Activated CD4-positive, alpha-beta memory T cell treated with anti-CD3 and anti-CD28 coated beads, Interleukin-2, amount 10 ng/mL, durations not matched to agents 7 days and 5 days (primary cell): ENCODE data around the gene CCT5. TPM values are rescaled to one million over a fixed set of nuclear protein-coding genes. Genes with fewer than 3 reads are reported as not detected.

Experiments used
- CTCF ChIA-PET: fragments of 350-600 bp; sonication (Branson Sonifier 250); formaldehyde crosslinking; loops from one replicate; lab custom pipeline; 2021; ENCODE audit warnings: antibody characterized with exemption, inconsistent platforms; lab: Charles Lee
- POLR2A ChIA-PET: fragments of 350-600 bp; sonication (Branson Sonifier 250); formaldehyde crosslinking; loops from one replicate; lab custom pipeline; 2021; ENCODE audit warnings: antibody characterized with exemption; lab: Charles Lee
- DNase-seq: peaks from one replicate; pipeline ENCODE4 v3.0.0-alpha.2; 2020
- H3K27ac Mint-ChIP-seq: one replicate; pipeline ENCODE4 v1.8.0; 2021; ENCODE audit warnings: mild to moderate bottlenecking, mixed read lengths
- H3K27me3 Mint-ChIP-seq: one replicate; pipeline ENCODE4 v1.8.0; 2021; ENCODE audit warnings: mixed read lengths
- H3K36me3 Mint-ChIP-seq: one replicate; pipeline ENCODE4 v1.8.0; 2021; ENCODE audit warnings: low read depth, mixed read lengths
- H3K4me1 Mint-ChIP-seq: one replicate; pipeline ENCODE4 v1.8.0; 2021; ENCODE audit warnings: mixed read lengths
- H3K4me3 Mint-ChIP-seq: one replicate; pipeline ENCODE4 v1.8.0; 2021; ENCODE audit warnings: mild to moderate bottlenecking, mixed read lengths
- H3K9me3 Mint-ChIP-seq: one replicate; pipeline ENCODE4 v1.8.0; 2021; ENCODE audit warnings: mixed read lengths
- total RNA-seq, 2 experiments: library from RNA; stranded (reverse); gene quantifications; one replicate each; pipeline ENCODE4 v1.2.3, GENCODE V29; 2021

Gene CCT5
- total RNA-seq = 100 to 1,000 TPM; 220 to 223 TPM

GRCh38 chr5:10249948-10250805 is at the start of gene CCT5:
TSS of gene CCT5 (plus strand) at chr5:10250280. CDS start at chr5:10250341, 61 bp downstream.
- peak; percentile 91 for DNase-seq
- H3K27me3 Mint-ChIP-seq = no peaks in the 10 kb centered on the region
- peaks cover 43% of the 10 kb centered on the region for H3K36me3 Mint-ChIP-seq
- POLR2A ChIA-PET = interaction anchor here (0.6 to 5.4 kb wide), 18 partner anchors 9 to 510 kb away, joined by 3 to 55 read pairs (median 4); partner anchors contain the start of genes DAP, MARCHF6 and ROPN1L
- peak within 1 kb of the TSS; percentile 93 for H3K27ac Mint-ChIP-seq
- H3K4me1 Mint-ChIP-seq = peaks cover 59% of the 10 kb centered on the region
- CTCF ChIA-PET = interaction anchor here (0.5 to 2.8 kb wide), 6 partner anchors 32 to 440 kb away, joined by 3 to 9 read pairs (median 4); partner anchors contain the start of gene MARCHF6
- no peaks in the 10 kb centered on the region for H3K9me3 Mint-ChIP-seq
- peak within 1 kb of the TSS; percentile 81 for H3K4me3 Mint-ChIP-seq

- POLR2A ChIA-PET = no interaction called here
- CTCF ChIA-PET = no interaction called here
- Mint-ChIP-seq H3K27me3 (no peaks in the 10 kb centered on the region), H3K36me3 (no peaks in the 10 kb centered on the region), H3K4me1 (no peaks in the 10 kb centered on the region), H3K9me3 (peaks cover 8% of the 10 kb centered on the region), H3K4me3 (no peak overlapping the region), H3K27ac (no peak overlapping the region)
- DNase-seq = no peak
Measured at GRCh38 chr5:10201223-10201868, 48.7 kb upstream of the CCT5 start.

- CTCF ChIA-PET = no interaction called here
- H3K27ac Mint-ChIP-seq = no peak overlapping the region
- H3K36me3 Mint-ChIP-seq = no peaks in the 10 kb centered on the region
- DNase-seq = no peak
- peaks cover 8% of the 10 kb centered on the region for H3K9me3 Mint-ChIP-seq
- POLR2A ChIA-PET = no interaction called here
- H3K4me1 Mint-ChIP-seq = no peaks in the 10 kb centered on the region
- no peak overlapping the region for H3K4me3 Mint-ChIP-seq
- no peaks in the 10 kb centered on the region for H3K27me3 Mint-ChIP-seq
Measured at GRCh38 chr5:10202089-10202910, 47.8 kb upstream of the CCT5 start.

- H3K27me3 Mint-ChIP-seq = no peaks in the 10 kb centered on the region
- H3K27ac Mint-ChIP-seq = no peak overlapping the region
- no peaks in the 10 kb centered on the region for H3K4me1 Mint-ChIP-seq
- H3K36me3 Mint-ChIP-seq = no peaks in the 10 kb centered on the region
- CTCF ChIA-PET = no interaction called here
- no peak overlapping the region for H3K4me3 Mint-ChIP-seq
- DNase-seq = no peak
- H3K9me3 Mint-ChIP-seq = no peaks in the 10 kb centered on the region
- POLR2A ChIA-PET = no interaction called here
Measured at GRCh38 chr5:10209004-10209403, 41.1 kb upstream of the CCT5 start.

- CTCF ChIA-PET = no interaction called here
- no peak overlapping the region for H3K4me3 Mint-ChIP-seq
- no peaks in the 10 kb centered on the region for H3K36me3 Mint-ChIP-seq
Measured at GRCh38 chr5:10213316-10213715, 36.8 kb upstream of the CCT5 start.

GRCh38 chr5:10214041-10214440 is 36.0 kb upstream of the CCT5 start:
- POLR2A ChIA-PET = no interaction called here
- Mint-ChIP-seq H3K9me3 (no peaks in the 10 kb centered on the region), H3K27me3 (no peaks in the 10 kb centered on the region), H3K4me1 (no peaks in the 10 kb centered on the region), H3K27ac (no peak overlapping the region), H3K36me3 (no peaks in the 10 kb centered on the region), H3K4me3 (no peak overlapping the region)
- CTCF ChIA-PET = interaction anchor here (0.7 kb wide), 1 partner anchor 1119 kb away, joined by 4 read pairs; no protein-coding TSS in a partner anchor
- DNase-seq = no peak

More at GRCh38 chr5:10213316-10213715, 36.8 kb upstream of the CCT5 start:
- Mint-ChIP-seq H3K27ac (no peak overlapping the region), H3K27me3 (no peaks in the 10 kb centered on the region), H3K4me1 (no peaks in the 10 kb centered on the region), H3K9me3 (no peaks in the 10 kb centered on the region)
- POLR2A ChIA-PET = no interaction called here
- DNase-seq = no peak

- no peaks in the 10 kb centered on the region for H3K9me3 Mint-ChIP-seq
- no peaks in the 10 kb centered on the region for H3K36me3 Mint-ChIP-seq
- H3K27ac Mint-ChIP-seq = no peak overlapping the region
- H3K27me3 Mint-ChIP-seq = no peaks in the 10 kb centered on the region
- CTCF ChIA-PET = no interaction called here
- DNase-seq = no peak
- POLR2A ChIA-PET = no interaction called here
- no peaks in the 10 kb centered on the region for H3K4me1 Mint-ChIP-seq
- no peak overlapping the region for H3K4me3 Mint-ChIP-seq
Measured at GRCh38 chr5:10215366-10215765, 34.7 kb upstream of the CCT5 start.

GRCh38 chr5:10216107-10216506 is 34.0 kb upstream of the CCT5 start:
- Mint-ChIP-seq H3K4me1 (no peaks in the 10 kb centered on the region), H3K27me3 (no peaks in the 10 kb centered on the region), H3K27ac (no peak overlapping the region), H3K36me3 (no peaks in the 10 kb centered on the region), H3K9me3 (no peaks in the 10 kb centered on the region), H3K4me3 (no peak overlapping the region)
- POLR2A ChIA-PET = no interaction called here
- CTCF ChIA-PET = no interaction called here
- DNase-seq = no peak

GRCh38 chr5:10218658-10219057 is 31.4 kb upstream of the CCT5 start:
- Mint-ChIP-seq H3K27ac (no peak overlapping the region), H3K4me1 (no peaks in the 10 kb centered on the region), H3K27me3 (no peaks in the 10 kb centered on the region), H3K36me3 (peaks cover 11% of the 10 kb centered on the region), H3K4me3 (no peak overlapping the region), H3K9me3 (no peaks in the 10 kb centered on the region)
- no peak for DNase-seq
- ChIA-PET CTCF (no interaction called here), POLR2A (no interaction called here)

- no peaks in the 10 kb centered on the region for H3K9me3 Mint-ChIP-seq
- no peak overlapping the region for H3K27ac Mint-ChIP-seq
- H3K27me3 Mint-ChIP-seq = no peaks in the 10 kb centered on the region
- H3K36me3 Mint-ChIP-seq = peaks cover 14% of the 10 kb centered on the region
- no peak for DNase-seq
- CTCF ChIA-PET = no interaction called here
- H3K4me1 Mint-ChIP-seq = no peaks in the 10 kb centered on the region
- POLR2A ChIA-PET = no interaction called here
- no peak overlapping the region for H3K4me3 Mint-ChIP-seq
Measured at GRCh38 chr5:10219068-10219467, 31.0 kb upstream of the CCT5 start.

GRCh38 chr5:10220248-10220647 is 29.8 kb upstream of the CCT5 start:
- ChIA-PET CTCF (no interaction called here), POLR2A (no interaction called here)
- no peak overlapping the region for H3K27ac Mint-ChIP-seq
- peaks cover 19% of the 10 kb centered on the region for H3K36me3 Mint-ChIP-seq
- no peak overlapping the region for H3K4me3 Mint-ChIP-seq
- no peaks in the 10 kb centered on the region for H3K4me1 Mint-ChIP-seq
- no peaks in the 10 kb centered on the region for H3K27me3 Mint-ChIP-seq
- DNase-seq = no peak
- H3K9me3 Mint-ChIP-seq = peaks cover 3% of the 10 kb centered on the region

- H3K27me3 Mint-ChIP-seq = no peaks in the 10 kb centered on the region
- CTCF ChIA-PET = no interaction called here
- H3K9me3 Mint-ChIP-seq = peaks cover 5% of the 10 kb centered on the region
- DNase-seq = no peak
- POLR2A ChIA-PET = interaction anchor here (0.8 kb wide), 1 partner anchor 10 kb away, joined by 3 read pairs; no protein-coding TSS in a partner anchor
- H3K27ac Mint-ChIP-seq = no peak overlapping the region
- H3K4me1 Mint-ChIP-seq = no peaks in the 10 kb centered on the region
- no peak overlapping the region for H3K4me3 Mint-ChIP-seq
- H3K36me3 Mint-ChIP-seq = peaks cover 29% of the 10 kb centered on the region
Measured at GRCh38 chr5:10222326-10222725, 27.8 kb upstream of the CCT5 start.

- peaks cover 5% of the 10 kb centered on the region for H3K9me3 Mint-ChIP-seq
- no peak for DNase-seq
- H3K27ac Mint-ChIP-seq = no peak overlapping the region
- ChIA-PET CTCF (no interaction called here), POLR2A (interaction anchor here (1.9 kb wide), 1 partner anchor 23 kb away, joined by 7 read pairs; the partner anchor contains the start of genes ATPSCKMT and CCT5)
- no peak overlapping the region for H3K4me3 Mint-ChIP-seq
- H3K36me3 Mint-ChIP-seq = peaks cover 28% of the 10 kb centered on the region
- H3K4me1 Mint-ChIP-seq = no peaks in the 10 kb centered on the region
- H3K27me3 Mint-ChIP-seq = no peaks in the 10 kb centered on the region
Measured at GRCh38 chr5:10227379-10227778, 22.7 kb upstream of the CCT5 start.
